Epidermal melanocyte (primary cell): Measurements from ENCODE around the gene TXNDC5.

Source experiments
- DNase-seq: peaks from one replicate; pipeline ENCODE4 v3.0.0; 2011; ENCODE audit warnings: low spot score; ENCODE audit not compliant: insufficient read length

TXNDC5 gene

DNA sequence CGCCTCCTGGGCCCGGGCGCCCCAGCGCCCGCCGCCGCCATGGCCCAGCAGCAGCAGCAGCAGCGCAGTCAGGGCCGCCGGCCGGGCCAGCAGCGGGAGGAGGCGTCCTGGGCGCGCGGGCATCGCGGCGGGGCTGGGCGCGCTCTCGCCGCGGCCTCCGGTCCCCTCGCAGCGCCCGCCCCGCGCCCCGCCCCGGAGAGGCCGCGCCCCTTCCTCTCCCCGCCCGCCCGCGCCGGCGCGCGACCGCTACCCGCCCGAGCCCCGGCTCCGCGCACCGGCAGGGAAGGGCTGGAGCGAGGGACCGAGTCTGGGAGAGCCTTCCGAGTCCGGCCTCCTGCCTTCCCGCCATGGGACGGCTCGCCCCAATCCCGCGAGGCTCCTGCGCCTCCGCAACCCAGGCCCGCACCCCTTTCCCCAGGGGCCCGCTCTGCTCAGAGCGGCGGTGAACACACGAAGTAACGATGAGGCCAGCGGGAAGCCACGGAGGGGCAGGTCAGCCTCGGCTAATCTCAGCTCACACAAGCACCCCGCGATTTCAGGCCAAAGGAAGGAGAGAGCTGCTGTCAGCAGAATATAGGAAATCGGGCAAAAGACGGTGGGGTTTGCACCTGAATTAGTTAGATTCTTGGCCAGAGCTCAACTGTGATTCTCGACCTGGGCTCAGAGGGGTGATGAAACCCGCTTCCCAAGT, at the start of gene TXNDC5:
TSS of gene TXNDC5 (minus strand) at position 135 of the 691 bp plus-strand sequence. CDS start at position 123, 12 bp downstream.
- DNase-seq = peak; percentile 73

DNA sequence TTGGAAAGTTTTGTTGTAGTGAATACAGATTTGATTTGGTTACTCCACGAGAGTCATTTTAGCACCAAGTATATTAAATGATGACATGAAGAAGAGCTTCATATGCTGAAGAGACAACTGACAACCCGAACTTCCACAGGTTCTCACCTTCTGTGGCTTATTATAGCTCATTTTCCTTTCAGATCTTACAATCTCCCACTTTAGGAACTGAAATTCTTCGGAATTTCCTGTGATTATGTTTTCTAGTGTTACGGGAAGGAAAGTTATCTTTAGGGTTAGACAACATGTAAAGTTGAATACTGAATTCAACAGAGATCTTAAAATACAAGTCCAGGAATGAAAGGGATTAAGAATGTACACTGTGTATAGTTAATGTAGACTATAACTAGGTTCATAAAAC, 49.6 kb upstream of the TXNDC5 start:
- no peak for DNase-seq

DNA sequence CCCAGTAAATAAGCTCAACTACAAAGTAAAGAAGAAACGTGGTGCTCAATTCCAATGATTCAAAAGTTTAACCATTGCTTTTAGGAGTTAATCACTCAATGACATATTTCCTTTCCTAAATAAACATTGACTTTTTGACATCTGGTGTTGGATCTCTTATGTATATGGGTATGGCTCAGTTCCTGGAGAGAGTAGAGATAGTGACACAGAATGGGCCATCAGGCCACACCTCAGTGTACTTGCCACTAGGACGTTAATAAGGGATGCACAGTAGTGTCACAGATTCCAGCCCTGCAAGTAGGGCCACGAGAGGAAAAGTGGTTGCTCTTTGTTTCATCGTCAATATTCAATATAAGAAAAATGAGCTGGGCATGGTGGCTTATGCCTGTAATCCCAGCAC, 48.9 kb upstream of the TXNDC5 start:
- no peak for DNase-seq

DNA sequence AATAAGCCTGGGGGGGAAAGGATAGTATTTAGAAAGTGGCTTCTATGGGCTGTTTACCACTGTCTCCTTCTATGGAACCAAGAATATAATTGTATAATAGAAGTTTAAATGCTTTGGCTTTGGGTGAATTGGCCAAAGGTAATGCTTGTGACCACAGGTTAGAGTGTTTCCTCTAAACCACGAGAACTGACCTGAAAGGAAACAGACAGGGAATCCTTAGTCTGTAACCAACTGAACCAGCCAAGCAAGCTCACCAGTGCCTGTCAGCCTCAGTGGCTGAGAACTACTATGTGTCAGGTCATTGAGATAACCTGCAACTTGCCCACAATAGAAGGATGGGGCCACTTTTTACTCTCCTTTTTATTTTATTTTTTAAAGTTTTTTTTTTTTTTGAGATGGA, 47.9 kb upstream of the TXNDC5 start:
- DNase-seq = no peak

DNA sequence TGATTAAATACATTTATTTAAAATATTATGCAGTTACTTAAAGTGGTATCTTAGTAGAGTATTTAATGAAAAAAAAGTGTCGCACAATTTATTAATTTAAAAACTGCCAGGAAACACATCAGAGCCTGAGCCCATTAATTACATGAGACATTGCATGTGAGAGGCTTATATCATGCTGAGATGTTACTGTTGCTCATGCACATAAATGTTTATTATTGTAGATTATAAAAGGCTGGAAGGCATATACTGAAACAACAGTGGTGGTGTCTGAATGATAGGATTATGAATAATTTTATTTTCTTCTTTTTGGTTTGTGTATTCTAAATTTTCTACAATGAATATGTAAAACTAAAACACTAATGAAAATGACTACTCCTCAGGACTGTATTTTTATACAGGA, 45.7 kb upstream of the TXNDC5 start:
- DNase-seq = no peak

DNA sequence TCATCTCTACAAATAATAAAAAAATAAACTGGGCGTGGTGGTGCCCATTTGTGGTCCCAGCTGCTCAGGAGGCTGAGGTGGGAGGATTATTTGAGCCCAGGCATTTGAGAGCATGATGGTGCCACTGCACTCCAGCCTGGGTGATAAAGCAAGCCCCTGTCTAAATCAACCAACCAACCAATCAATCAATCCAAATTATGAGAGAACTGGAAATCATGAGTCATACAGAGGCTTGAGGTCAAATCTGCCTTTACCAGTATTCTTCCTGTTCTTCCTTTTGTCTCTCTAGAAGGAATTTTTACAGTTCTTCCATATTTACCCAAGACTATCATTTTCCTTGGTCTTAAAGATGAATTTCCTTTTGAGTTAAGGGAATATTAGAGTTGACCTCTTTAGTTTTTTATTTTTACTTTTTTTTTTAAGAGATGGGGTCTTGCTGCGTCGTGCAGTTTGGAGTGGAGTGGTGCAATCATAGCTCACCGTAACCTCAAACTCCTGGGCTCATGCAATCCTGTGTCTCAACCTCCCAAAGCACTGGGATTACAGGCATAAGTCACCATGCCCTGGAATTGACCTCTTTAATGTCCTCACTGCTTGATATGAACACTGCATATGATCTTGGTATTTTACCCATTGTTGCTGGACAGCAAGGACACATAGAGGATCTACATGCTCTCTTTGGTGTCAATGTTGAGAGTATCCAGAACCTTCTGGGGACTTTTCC, 44.1 kb upstream of the TXNDC5 start:
- no peak for DNase-seq

DNA sequence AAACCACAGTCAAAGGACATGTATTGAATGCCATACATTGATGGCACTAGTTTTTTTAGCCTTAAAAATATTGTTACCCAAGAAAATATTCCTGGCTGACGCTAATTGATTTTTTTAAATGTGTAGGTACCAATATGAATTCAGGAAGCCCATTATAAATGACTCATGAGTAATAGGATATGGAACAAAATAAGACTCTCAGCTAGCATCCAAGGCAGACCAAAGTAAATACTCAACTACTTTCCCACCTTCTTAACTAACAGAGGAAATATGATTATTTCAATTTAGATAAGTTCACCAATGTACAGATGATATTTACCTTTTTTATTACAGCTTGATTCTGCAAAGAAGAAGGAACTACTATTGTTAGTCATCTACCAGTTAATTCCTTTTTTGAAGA, 43.2 kb upstream of the TXNDC5 start:
- DNase-seq = no peak

DNA sequence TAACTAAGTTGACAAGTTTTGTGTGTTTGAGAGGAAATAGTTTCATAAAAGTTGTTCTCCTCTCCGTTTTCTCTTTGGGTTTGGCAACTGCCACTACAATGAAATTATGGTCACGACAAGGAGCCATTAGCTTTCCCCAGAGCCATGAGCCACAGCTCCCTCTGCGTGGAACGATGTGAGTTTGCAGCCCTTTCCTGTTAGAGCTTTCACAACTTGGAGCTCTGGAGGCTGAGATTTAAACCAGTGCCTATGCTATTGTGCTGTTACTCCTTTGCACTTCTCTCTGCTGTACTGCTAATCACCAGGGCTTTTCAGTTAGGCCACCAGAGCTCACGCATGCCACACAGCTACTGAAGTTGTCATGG, 29.3 kb upstream of the TXNDC5 start:
- DNase-seq = no peak

DNA sequence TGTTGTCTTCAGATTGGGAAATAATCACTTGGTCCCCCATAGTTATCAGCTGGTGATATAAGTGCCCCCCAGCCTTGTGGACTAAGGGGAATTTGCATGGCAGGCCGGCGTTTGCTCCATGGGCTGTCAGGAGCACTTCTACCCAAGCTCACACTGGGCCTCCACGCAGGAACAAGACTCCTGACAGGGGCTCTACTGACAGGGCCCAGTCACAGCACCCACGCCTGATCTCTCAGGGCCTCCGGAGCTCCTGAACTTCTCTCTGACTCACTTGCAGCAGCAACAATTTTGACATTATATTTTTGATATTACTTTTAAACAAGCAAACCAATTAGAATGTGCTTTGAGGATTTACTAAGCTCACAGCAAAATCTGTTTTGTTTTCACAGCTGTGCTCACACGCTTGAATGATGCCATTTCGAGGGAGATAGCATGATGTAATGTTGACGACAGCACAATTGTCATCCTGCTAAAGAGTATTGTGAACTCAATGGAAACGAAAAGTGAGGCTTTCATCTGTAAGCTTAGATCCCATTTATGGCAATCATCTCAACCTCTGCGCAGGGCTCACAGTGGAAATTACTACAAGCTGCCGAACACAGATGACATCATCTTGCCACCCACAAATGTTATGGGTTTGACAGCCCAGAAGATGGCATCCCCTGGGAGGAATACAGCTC, 28.7 kb upstream of the TXNDC5 start:
- no peak for DNase-seq

DNA sequence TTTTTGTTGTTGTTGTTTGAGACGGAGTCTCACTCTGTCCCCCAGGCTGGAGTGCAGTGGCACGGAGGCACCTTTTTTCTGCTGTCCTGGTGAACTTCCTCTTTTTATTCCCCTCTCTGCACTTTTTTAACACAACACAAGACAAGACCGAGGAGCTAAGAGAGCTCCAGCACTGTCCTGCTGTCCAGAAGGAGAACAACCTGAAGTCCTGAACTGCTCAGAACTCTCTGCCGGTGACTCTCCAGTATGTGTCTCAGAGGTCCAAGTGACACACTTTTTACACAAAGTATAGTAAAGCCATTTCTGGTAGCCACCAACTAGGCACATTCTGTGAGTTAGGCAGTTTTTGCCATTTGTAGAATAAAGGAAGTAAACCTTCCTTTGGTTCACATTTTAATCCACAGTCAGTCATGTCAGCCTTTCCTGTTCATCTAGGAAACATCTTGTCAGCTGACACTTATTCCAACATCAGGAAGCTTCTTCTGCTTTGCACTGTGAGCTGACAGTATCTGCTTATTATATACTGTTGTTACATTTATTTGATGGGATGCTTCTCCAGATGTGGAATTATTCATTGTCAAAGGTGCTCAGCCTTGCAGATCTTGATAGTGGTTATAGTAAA, 28.1 kb upstream of the TXNDC5 start:
- no peak for DNase-seq

DNA sequence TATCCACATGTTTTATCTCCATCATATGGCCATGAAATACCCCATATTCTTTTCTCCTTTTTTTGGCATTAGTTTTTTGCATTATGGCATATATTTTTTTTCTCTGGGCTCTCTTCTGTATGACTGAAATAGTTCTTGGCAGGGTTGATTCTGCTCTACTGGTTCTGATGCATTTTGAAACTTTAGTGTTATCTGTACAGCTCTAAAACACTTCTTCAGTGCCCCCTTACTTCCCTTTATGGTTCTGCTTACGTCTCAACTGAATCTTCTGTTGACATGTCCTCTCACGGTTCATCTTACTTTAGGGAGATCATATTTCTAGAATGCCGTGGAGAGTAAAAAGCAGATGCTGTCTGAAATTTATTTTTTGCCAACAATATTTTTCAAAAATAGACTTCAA, 23.2 kb upstream of the TXNDC5 start:
- no peak for DNase-seq

DNA sequence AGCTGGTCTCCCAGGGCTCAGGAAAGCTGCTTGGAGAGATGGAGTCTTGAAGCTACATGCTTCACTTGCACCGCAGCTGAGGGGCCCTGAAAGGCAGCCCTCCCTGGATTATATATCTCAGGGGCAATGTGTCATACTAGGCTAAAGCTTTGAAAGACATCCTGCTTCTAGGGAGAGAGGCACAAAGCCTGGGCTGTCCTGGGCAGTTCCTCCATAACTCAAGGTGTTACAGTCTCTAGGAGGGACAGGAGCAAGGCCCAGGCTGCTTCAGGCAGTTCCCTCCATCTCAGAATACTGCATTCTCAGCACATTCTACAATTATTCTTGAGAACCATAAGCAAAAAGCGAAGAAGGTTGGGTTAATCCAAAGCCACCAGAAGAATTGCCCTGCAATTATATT, 22.0 kb upstream of the TXNDC5 start:
- DNase-seq = no peak

DNA sequence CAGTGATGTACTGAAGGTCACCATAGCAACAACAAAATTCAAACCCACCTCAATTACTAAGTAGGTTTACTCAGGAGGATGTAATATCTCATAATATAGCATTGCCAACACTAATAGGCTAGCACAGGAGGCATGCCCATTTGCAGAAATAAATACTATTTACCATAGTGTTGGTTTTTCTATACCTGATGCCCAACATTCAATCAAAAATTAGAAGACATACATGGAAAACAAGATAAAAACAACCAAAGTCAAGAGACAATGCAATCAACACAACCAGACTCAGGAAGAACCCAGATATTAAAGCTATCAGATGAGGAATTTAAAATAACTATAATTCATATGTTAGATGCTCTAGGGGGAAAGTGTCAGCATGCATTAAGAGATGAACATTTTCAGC, 14.3 kb upstream of the TXNDC5 start:
- no peak for DNase-seq

DNA sequence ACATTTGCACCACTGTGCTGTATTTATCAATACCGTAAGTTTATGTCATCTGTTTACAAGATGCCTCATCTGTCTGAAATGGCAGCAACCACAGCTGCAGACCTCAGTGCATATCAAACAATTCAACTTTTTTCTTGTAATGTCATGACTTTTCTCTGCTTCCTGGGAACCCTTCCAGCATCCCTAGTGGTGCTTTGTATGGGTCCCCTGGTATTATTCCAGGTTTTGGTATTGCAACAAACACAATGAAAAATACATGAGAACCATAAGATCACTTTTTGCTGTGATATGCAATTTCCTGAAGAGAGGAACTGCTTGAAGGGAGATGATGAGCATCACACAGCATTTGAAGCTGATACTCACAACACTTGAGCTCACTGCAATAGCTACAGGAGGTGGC, 12.0 kb upstream of the TXNDC5 start:
- no peak for DNase-seq

DNA sequence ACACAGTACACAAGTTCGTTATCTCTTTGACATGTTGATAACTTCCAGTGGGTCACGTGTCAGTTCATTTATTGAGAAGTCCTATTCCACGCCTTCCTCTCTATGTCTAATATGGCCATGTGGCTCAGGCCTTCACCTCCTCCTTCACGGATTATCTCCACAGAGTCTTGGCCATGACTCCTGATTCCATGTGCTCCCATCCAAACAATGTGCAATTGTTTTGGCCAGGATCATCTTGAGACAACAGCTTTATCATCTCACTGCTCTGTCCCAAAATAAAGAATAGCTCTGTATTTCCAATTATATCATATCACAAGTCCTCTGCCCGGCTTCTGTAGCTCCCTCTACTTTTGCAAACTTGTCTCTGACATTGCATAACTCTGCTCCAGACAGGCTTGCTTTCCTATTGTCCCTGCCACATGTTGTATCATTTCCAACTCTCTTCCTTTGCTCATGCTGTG, 11.1 kb upstream of the TXNDC5 start:
- no peak for DNase-seq

DNA sequence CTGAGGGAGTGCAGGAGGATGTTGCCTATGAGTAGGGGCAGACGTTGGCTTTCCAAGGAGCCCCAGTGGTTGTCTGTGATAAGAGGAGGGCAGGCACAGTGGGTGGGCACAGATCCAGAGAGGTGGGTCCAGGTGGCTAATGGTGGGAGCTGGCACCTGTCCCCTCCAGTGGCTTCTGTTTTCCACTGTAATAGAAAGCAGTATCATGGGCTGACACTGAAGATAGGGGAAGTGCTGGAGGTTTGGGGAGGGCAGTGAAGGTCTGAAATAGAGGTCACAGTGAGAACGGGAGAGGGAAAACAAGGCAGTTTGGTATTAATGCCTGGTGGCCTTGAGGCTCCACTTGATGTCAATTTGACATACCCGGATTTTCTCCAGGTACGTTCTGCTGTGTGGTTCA, 10.5 kb upstream of the TXNDC5 start:
- DNase-seq = no peak

DNA sequence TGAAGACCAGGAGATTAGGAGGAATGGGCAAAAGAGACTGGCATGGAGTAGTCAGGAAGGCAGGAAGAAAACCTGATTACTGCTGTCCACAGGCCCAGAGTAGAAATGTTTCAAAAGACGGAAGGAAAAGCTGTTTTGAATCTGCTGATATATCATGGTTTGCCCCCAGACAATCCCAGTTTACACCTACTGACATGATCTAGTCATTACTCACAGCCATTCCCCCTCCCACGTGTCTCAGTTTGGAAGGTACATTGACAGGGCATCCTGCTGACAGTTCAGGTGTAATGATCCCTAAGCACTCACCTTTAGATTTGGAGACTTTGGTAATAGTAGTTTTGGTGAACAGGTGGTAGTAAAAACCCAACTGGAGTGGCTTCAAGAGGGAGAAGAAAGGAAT, 9.8 kb upstream of the TXNDC5 start:
- no peak for DNase-seq

DNA sequence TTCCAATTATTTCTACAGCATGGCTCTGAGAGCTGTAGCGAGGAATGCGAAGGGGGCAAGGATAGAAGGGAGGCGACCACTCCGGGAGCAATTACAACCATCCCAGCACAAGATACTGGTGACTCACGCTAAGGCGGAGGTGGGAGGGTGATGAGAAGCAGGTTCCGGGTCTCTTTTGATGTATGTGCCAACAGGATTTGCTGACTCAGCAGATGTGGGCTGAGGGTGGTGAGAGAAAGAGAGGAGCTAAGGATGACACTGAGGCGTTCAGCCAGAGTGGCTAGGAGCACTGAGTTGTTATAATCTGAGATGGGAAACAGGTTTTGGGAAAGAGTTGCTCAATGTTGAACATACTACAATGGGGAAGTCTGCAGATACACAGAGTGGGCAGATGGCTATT, 9.3 kb upstream of the TXNDC5 start:
- DNase-seq = no peak

DNA sequence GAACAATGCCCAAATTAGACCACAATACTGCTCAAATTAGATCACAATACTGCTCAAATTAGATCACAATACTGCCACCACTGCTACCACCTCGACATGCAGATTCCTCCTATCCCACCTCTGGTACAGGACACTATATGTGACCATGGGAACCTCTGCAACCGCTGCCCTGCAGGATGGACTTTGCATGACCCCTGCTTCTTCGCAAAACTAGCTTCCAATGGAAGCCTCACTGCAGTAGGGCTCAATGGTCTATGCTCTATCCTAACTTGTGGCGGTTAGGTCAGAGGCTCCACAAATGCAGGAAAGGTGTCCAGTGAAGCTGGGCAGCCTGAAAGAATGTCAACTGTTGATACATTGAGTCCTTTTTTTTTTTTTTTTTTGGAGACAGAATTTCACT, 7.8 kb upstream of the TXNDC5 start:
- DNase-seq = no peak

DNA sequence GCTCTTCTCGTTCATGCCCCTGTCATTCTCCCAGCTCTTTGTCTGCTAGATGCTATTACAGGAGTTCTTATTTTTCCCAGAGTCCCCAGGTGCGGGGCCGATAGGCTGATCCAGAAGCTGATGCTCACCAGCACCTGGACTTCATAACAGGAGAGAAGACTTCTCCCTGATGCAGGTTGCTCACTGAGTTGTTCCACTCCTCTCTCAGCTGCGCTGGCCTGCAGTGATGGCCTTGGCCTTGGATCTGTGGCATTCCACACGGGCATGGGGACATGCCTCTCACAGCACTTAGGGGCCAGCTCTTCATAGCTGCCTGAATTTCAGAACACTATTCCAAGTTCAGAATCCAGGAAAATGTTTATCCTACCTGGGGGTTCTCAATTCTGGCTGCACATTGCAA, 7.1 kb upstream of the TXNDC5 start:
- DNase-seq = no peak

DNA sequence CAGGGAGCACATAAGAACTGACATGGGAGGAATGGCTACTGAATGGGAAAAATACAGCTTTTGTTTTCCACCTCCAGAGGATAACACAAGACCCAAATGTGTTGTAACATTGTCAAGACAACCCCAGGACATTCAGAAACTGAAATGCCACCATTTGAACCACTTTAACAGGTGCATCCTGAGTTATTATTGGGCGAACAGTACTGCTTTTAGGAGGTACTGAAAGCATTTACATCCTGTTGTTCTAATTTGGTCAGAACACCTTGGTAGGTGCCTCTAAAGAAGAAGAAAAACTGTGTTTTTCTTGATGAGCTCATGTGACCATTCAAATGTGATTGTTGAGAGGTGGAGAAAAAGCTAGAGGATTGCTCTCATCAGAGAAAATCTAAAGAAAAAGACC, 6.4 kb upstream of the TXNDC5 start:
- DNase-seq = no peak
